ENCODE measurements around the gene CYP11A1. TPM values are rescaled to one million over a fixed set of nuclear protein-coding genes. Genes with fewer than 3 reads are reported as not detected.

CYP11A1 gene
- total and polyA plus RNA-seq, 10 of the 15 experiments (the other 5 are each of a cell fraction or from before 2014, with no cell fraction given), result 0.11 to 1.2 (median 0.23) TPM; not detected in 5

DNA sequence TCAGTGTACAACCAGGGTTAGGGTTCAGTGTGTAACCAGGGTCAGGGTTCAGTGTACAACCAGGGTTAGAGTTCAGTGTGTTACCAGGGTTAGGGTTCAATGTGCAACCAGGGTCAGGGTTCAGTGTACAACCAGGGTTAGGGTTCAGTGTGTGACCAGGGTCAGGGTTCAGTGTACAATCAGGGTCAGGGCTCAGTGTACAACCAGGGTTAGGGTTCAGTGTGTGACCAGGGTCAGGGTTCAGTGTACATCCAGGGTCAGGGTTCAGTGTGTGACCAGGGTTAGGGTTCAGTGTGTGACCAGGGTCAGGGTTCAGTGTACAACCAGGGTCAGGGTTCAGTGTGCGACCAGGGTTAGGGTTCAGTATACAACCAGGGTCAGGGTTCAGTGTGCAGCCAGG, 33.3 kb downstream of the CYP11A1 start (continued):
- no peak for TF ChIP-seq ZNF384 (IDR thresholded peaks at IDR 0.05; ENCODE audit: borderline replicate concordance, low read depth, low read length)
- no peak for TF ChIP-seq TAF1 (IDR thresholded peaks at IDR 0.05; ENCODE audit: borderline replicate concordance, low read depth, low read length)
- no peak for TF ChIP-seq HCFC1 (IDR thresholded peaks at IDR 0.05; ENCODE audit: low read length)

DNA sequence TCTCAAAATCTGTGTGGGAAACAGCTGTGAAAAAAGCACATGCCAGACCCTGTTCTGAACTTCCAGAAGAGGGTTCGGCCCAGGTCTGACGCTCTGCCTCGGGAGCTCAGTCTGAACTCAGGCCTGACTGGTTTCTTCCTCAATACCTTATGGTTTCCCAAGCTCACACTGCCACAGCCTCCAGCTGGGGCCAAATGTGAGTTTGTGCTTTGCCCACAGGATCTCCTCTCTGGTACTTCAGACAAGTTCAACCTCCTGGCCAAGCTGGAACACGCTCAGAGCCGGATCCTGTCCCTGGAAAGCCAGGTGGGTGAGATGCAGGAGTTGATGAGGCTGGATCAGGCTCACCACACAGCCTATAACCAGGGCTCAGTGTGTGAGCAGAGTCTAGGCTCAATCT, 33.8 kb downstream of the CYP11A1 start:
- RAD21 ChIA-PET (ENCODE audit: unreplicated experiment), result no interaction called here
- no peak overlapping the region for H3K27ac ChIP-seq (ENCODE audit: control insufficient read depth, insufficient read depth)
- H3K9ac ChIP-seq (ENCODE audit: control insufficient read depth, insufficient read depth, low read length), result no peak overlapping the region
- no TSS peak for BruUV-seq (replicated peaks)
- POLR2A ChIA-PET, result no interaction called here
- FAIRE-seq, result no peak
- no peaks in the 10 kb centered on the region for H3K36me3 ChIP-seq (ENCODE audit: control insufficient read depth in 2 of 2, insufficient read depth in 2 of 2, low read length in 1 of 2)
- DNase-seq (ENCODE audit: low read depth, low spot score), result no peak
- WGBS (ENCODE audit: insufficient coverage, insufficient replicate concordance, low lambda C conversion rate, missing lambda C conversion rate), result 26% methylated on average over 5 of the region's 5 CpGs
- no peak overlapping the region for H3K4me2 ChIP-seq (ENCODE audit: control insufficient read depth, insufficient read depth)
- intact Hi-C loops (cut with micrococcal nuclease; ENCODE audit: unreplicated experiment) (no loop called here), in situ Hi-C loops (cut with MboI) (no loop called here)
- TF ChIP-seq, protein P1, sequence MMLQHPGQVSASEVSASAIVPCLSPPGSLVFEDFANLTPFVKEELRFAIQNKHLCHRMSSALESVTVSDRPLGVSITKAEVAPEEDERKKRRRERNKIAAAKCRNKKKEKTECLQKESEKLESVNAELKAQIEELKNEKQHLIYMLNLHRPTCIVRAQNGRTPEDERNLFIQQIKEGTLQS (IDR thresholded peaks at IDR 0.05; ENCODE audit: borderline replicate concordance, extremely low read depth, low read depth, low read length), result no peak
- TF ChIP-seq, protein P2, sequence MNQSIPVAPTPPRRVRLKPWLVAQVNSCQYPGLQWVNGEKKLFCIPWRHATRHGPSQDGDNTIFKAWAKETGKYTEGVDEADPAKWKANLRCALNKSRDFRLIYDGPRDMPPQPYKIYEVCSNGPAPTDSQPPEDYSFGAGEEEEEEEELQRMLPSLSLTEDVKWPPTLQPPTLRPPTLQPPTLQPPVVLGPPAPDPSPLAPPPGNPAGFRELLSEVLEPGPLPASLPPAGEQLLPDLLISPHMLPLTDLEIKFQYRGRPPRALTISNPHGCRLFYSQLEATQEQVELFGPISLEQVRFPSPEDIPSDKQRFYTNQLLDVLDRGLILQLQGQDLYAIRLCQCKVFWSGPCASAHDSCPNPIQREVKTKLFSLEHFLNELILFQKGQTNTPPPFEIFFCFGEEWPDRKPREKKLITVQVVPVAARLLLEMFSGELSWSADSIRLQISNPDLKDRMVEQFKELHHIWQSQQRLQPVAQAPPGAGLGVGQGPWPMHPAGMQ (IDR thresholded peaks at IDR 0.05; ENCODE audit: borderline replicate concordance), result no peak
- no peak for TF ChIP-seq IKZF2 (IDR thresholded peaks at IDR 0.05)
- TF ChIP-seq CBX5 (IDR thresholded peaks at IDR 0.05; ENCODE audit: low read depth), result no peak
- TF ChIP-seq EGR1 (IDR thresholded peaks at IDR 0.05; ENCODE audit: borderline replicate concordance in 1 of 2, low read depth in 2 of 2, low read length in 2 of 2), result no peak
- TF ChIP-seq TCF3 (IDR thresholded peaks at IDR 0.05; ENCODE audit: borderline replicate concordance, insufficient read depth, low read depth, low read length), result no peak
- TF ChIP-seq JUNB (IDR thresholded peaks at IDR 0.05), result no peak
- TF ChIP-seq ZZZ3 (IDR thresholded peaks at IDR 0.05; ENCODE audit: control insufficient read depth, insufficient read length, low read depth), result no peak
- TF ChIP-seq POLR2A (IDR thresholded peaks at IDR 0.05; ENCODE audit: low read depth, low read length), result no peak
- TF ChIP-seq, protein P3, sequence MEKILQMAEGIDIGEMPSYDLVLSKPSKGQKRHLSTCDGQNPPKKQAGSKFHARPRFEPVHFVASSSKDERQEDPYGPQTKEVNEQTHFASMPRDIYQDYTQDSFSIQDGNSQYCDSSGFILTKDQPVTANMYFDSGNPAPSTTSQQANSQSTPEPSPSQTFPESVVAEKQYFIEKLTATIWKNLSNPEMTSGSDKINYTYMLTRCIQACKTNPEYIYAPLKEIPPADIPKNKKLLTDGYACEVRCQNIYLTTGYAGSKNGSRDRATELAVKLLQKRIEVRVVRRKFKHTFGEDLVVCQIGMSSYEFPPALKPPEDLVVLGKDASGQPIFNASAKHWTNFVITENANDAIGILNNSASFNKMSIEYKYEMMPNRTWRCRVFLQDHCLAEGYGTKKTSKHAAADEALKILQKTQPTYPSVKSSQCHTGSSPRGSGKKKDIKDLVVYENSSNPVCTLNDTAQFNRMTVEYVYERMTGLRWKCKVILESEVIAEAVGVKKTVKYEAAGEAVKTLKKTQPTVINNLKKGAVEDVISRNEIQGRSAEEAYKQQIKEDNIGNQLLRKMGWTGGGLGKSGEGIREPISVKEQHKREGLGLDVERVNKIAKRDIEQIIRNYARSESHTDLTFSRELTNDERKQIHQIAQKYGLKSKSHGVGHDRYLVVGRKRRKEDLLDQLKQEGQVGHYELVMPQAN (conservative IDR thresholded peaks at IDR 0.05), result no peak
- no peak for TF ChIP-seq PAX5 (IDR thresholded peaks at IDR 0.05; ENCODE audit: borderline replicate concordance, low read depth, low read length)
- H3K4me3 ChIP-seq, result no peak overlapping the region
- H3K27me3 ChIP-seq (replicated peaks in 1 of 2; ENCODE audit: control insufficient read depth in 2 of 2, insufficient read depth in 2 of 2, low read length in 1 of 2), result no peaks in the 10 kb centered on the region
- no peak overlapping the region for H2AFZ ChIP-seq (ENCODE audit: control insufficient read depth, low read depth, low read length)
- SMC1A ChIA-PET (ENCODE audit: uncharacterized antibody, unreplicated experiment), result no interaction called here
- no peaks in the 10 kb centered on the region for H3K79me2 ChIP-seq (ENCODE audit: control insufficient read depth, insufficient read depth, low read length)
- no peak for ATAC-seq
- CTCF ChIA-PET, result interaction anchor here (1.3 kb wide), 1 partner anchor 10 kb away, joined by 3 read pairs; no protein-coding TSS in a partner anchor
- no peaks in the 10 kb centered on the region for H3K9me3 ChIP-seq (replicated peaks; ENCODE audit: control insufficient read depth, insufficient read depth, low read length)
- H4K20me1 ChIP-seq (ENCODE audit: control insufficient read depth, insufficient read depth), result no peaks in the 10 kb centered on the region; the same call in 1 of the 2 replicates
- H3K4me1 ChIP-seq (ENCODE audit: control insufficient read depth, insufficient read depth, low read length), result no peaks in the 10 kb centered on the region
